ENCODE data around the gene MDFIC2. TPM values are rescaled to one million over a fixed set of nuclear protein-coding genes. Genes with fewer than 3 reads are reported as not detected.

MDFIC2 gene
- total and polyA plus RNA-seq, 8 donors, result not detected

- no peaks in the 10 kb centered on the region for H3K27me3 ChIP-seq
- H3K36me3 ChIP-seq, result no peaks in the 10 kb centered on the region
- H3K4me1 ChIP-seq, result no peaks in the 10 kb centered on the region
- no peak for DNase-seq
- H3K4me3 ChIP-seq, result no peak overlapping the region
- intact Hi-C loops (cut with DNase I), result no loop called here
- ATAC-seq, result no peak
- no peak overlapping the region for H3K27ac ChIP-seq
- TF ChIP-seq, protein P1, sequence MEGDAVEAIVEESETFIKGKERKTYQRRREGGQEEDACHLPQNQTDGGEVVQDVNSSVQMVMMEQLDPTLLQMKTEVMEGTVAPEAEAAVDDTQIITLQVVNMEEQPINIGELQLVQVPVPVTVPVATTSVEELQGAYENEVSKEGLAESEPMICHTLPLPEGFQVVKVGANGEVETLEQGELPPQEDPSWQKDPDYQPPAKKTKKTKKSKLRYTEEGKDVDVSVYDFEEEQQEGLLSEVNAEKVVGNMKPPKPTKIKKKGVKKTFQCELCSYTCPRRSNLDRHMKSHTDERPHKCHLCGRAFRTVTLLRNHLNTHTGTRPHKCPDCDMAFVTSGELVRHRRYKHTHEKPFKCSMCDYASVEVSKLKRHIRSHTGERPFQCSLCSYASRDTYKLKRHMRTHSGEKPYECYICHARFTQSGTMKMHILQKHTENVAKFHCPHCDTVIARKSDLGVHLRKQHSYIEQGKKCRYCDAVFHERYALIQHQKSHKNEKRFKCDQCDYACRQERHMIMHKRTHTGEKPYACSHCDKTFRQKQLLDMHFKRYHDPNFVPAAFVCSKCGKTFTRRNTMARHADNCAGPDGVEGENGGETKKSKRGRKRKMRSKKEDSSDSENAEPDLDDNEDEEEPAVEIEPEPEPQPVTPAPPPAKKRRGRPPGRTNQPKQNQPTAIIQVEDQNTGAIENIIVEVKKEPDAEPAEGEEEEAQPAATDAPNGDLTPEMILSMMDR (IDR thresholded peaks at IDR 0.05), result no peak
- H3K9me3 ChIP-seq, result no peaks in the 10 kb centered on the region
Measured at GRCh38 chr3:70247955-70248354, 64.5 kb downstream of the MDFIC2 start.

DNA sequence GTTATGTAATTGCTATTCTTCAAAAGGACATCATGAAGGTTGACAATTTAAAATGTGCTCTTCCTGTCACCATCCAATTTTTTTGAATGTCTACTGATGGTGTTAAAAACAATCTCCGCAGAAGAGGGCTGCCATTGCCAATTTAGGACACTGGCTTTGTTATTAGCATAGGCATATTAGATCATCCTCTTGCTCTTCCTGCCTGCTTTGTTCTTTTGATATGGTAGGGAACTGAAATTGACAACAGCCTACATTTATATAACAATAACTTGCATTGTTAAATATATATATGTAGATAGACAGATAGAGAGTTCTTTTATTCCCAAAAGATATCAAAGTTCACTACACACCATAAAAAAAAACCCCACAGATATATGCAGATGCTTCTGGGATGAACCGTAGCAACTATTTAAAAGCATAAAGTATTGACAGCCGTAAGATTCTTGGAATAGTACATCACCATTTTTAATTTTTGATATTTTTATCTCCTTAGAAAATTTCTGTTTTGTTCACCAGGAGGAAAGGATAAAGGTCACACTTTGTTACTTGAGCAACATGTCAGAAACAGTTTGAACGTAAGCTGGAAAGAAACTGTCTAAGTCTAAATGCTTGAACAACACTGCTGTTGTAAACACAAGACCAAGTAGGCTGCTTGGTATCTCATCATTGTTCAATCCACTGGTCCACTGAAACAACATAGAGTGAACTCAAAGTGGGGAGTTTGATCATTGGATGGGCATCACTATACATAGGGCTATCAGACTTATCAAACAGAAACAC lies 66.5 kb downstream of the MDFIC2 start:
- no peaks in the 10 kb centered on the region for H3K36me3 ChIP-seq
- ATAC-seq (no peak), DNase-seq (no peak)
- TF ChIP-seq, protein P1 (IDR thresholded peaks at IDR 0.05), result no peak
- no peaks in the 10 kb centered on the region for H3K9me3 ChIP-seq
- no peak overlapping the region for H3K27ac ChIP-seq
- H3K27me3 ChIP-seq, result no peaks in the 10 kb centered on the region
- no peak overlapping the region for H3K4me3 ChIP-seq
- H3K4me1 ChIP-seq, result no peaks in the 10 kb centered on the region
- intact Hi-C loops (cut with DNase I), result no loop called here

GRCh38 chr3:70244422-70244821 lies 68.0 kb downstream of the MDFIC2 start:
- H3K36me3 ChIP-seq, result no peaks in the 10 kb centered on the region
- DNase-seq, result no peak
- no peaks in the 10 kb centered on the region for H3K9me3 ChIP-seq
- ATAC-seq, result no peak
- no peaks in the 10 kb centered on the region for H3K4me1 ChIP-seq
- H3K27me3 ChIP-seq, result no peaks in the 10 kb centered on the region
- intact Hi-C loops (cut with DNase I), result no loop called here
- H3K4me3 ChIP-seq, result no peak overlapping the region
- TF ChIP-seq, protein P1 (IDR thresholded peaks at IDR 0.05), result no peak
- no peak overlapping the region for H3K27ac ChIP-seq

DNA sequence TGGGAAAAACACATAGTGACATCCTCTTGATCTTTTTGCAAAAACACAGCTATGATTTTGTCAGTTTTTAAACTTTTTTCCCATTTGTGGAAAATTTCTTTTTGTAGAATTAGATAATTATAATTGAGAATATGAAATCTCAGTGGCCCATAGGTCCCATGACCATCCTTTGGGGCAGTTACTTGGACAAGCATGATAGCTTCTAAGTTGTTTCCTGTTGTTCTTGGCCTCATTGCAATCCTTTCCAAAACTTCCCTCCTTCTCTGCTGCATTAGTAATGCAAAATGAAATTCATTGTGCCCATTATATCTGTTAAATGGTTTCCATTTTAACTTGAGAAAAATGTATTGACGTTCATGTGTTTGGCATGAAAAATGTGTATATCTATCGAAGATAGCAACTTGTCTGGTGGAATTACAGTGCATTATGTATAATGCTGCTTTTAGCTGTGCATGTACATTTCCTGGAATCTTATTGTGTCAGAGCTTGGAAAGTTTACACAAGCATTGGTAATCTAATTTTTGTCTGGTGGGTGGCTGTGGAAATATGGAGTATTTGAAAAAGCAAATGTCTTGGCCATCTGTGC lies 70.0 kb downstream of the MDFIC2 start:
- Histone ChIP-seq H3K36me3 (no peaks in the 10 kb centered on the region), H3K4me3 (no peak overlapping the region), H3K27ac (no peak overlapping the region), H3K9me3 (no peaks in the 10 kb centered on the region), H3K4me1 (no peaks in the 10 kb centered on the region), H3K27me3 (no peaks in the 10 kb centered on the region)
- intact Hi-C loops (cut with DNase I), result no loop called here
- no peak for DNase-seq
- TF ChIP-seq, protein P1 (IDR thresholded peaks at IDR 0.05), result no peak
- no peak for ATAC-seq

DNA sequence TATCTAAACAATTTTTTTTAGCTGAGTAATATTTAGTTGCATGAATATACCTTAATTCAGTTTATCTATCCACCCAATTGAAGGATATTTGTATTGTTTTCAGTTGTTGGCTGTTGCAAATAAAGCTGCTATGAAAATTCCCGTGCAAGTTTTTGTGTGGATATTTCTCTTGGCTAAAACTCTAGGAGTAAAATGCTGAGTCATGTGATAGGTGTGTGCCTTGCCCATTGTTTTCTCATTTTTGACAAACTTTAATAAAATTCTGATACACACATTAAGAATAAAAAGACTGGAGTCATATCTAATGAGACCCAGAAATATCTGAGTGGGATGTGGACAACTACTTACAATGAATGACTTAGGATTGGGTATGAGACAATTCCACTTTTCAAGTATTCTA lies 78.6 kb downstream of the MDFIC2 start:
- ATAC-seq, result no peak
- Histone ChIP-seq H3K27me3 (no peaks in the 10 kb centered on the region), H3K36me3 (no peaks in the 10 kb centered on the region), H3K9me3 (no peaks in the 10 kb centered on the region), H3K4me1 (no peaks in the 10 kb centered on the region), H3K27ac (no peak overlapping the region), H3K4me3 (no peak overlapping the region)
- no peak for DNase-seq
- intact Hi-C loops (cut with DNase I), result no loop called here
- TF ChIP-seq, protein P1 (IDR thresholded peaks at IDR 0.05), result no peak
